Measurements from ENCODE around the gene NPAS3. TPM values are rescaled to one million over a fixed set of nuclear protein-coding genes. Genes with fewer than 3 reads are reported as not detected.

The NPAS3 gene
- total RNA-seq, 1 donor from 2014 or later: 0.05 TPM

GRCh38 chr14:33661101-33661500 is 722.4 kb downstream of the NPAS3 start:
- intact Hi-C loops (cut with micrococcal nuclease): no loop called here

DNA sequence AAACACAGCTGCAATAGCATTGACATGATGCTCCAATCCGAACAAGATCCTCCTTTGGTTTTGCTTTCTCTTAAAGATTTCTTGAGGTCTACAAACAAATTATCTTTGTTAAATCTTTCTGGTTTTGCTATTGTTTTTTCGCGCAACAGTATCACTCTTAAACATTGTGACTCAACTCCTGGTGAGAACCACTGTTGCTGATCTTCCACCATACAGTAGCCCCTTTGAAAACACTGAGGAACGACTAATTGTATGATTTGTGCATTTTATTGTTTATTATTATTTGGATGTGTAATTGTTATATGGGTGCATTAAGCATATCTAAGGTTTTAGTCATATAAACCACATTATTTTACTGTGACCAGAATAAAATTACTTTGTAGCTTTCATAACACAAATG is 729.4 kb downstream of the NPAS3 start:
- intact Hi-C loops (cut with micrococcal nuclease): no loop called here

DNA sequence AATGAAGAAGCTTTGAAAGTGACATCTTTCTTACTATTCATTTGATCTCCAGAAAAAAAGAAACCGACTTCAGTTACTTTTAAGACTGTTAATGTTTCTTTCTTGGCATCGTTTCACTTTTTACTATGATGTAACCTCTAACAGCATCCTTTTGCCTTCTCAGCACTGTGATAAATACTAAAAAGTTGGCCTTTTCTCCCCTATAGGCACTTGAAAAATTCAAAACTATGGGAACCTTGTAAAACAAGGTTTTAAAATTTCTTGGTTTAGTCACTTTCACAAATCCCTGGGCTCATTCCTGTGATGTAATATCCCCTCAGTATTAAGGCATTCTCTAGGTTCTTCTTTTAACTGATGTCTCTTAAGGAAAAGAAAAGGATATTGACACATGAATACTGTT is 730.4 kb downstream of the NPAS3 start:
- intact Hi-C loops (cut with micrococcal nuclease): no loop called here

DNA sequence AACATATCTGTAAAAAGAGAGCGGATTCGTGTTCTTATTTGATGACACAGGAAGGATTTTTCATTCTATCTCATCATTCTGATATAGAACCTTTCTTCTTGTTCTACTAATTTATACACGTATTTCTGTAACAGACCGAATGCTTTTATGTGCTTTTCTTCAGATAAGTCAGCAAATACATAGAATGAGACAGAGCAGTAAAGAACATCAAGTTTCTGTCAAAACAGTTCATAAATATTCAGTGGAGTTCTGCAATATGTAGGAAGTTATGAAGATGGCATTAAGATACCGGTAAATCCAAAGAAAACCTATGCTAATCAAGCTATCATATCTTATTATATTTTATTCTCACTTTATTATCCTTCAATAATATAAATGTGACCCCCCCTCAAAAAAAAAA is 731.6 kb downstream of the NPAS3 start:
- intact Hi-C loops (cut with micrococcal nuclease): no loop called here

- intact Hi-C loops (cut with micrococcal nuclease): no loop called here
Observed at GRCh38 chr14:33671556-33671955, 732.9 kb downstream of the NPAS3 start.

GRCh38 chr14:33674927-33675326 is 736.2 kb downstream of the NPAS3 start:
- intact Hi-C loops (cut with micrococcal nuclease): no loop called here

- intact Hi-C loops (cut with micrococcal nuclease): no loop called here
Observed at GRCh38 chr14:33675415-33676130, 736.9 kb downstream of the NPAS3 start.

- intact Hi-C loops (cut with micrococcal nuclease): no loop called here
Observed at GRCh38 chr14:33676135-33676566, 737.5 kb downstream of the NPAS3 start.

- intact Hi-C loops (cut with micrococcal nuclease): no loop called here
Observed at GRCh38 chr14:33676891-33677290, 738.2 kb downstream of the NPAS3 start.

- intact Hi-C loops (cut with micrococcal nuclease): no loop called here
Observed at GRCh38 chr14:33678005-33678404, 739.3 kb downstream of the NPAS3 start.

DNA sequence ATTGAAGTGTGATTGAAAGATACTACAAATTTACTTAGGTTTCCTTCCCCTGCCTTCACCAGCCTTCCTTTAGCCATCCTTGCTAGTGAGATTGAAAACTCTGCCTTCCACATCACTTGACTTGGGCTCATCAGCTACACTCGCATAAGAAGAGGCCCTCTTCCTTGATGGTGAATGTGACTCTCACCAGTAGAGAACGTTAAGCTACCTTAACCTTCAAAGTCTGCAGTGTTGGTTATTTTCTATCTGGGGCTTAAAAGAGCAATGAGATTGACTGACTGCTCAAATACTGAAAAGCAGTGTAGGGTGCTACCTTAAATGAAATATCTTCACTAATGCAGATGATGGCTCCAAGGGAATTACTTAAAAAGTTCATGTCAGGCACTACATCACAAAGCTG is 740.3 kb downstream of the NPAS3 start:
- intact Hi-C loops (cut with micrococcal nuclease): no loop called here

DNA sequence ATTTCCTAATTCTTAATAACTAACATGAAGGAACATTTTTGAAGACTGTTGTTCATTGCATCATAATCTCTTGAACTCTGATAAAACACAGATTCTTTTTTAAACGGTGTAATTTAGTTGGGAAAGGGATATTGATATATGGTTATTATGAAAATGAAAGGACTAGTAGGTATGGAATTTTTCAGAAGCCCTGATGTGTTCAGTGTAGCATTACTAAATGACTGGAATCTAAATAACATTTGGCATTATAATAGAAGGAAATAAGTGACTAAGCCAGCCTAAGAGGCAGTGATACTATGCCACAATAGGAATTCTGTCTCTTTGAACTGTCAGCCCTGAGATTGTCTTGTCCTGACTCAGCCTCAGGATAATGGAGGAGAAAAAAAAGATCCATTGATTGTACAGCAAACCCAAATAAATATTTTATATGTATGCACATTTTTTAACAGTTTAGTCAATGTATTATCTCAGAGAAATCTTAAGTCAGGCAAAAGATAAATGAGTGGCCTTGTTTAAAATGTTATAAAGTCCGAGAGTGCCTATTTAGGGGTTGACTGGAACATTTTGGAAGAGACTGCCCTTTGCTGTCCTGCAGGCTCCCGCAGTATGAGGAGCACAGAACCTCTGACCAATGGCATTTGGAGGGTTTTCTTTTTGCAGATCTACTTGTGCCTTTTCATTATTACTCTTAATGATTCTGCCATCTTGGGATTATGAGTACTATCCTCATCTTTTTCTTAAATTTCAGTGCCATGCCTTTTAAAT is 741.0 kb downstream of the NPAS3 start:
- intact Hi-C loops (cut with micrococcal nuclease): no loop called here

GRCh38 chr14:33680873-33681272 is 742.2 kb downstream of the NPAS3 start:
- intact Hi-C loops (cut with micrococcal nuclease): no loop called here

DNA sequence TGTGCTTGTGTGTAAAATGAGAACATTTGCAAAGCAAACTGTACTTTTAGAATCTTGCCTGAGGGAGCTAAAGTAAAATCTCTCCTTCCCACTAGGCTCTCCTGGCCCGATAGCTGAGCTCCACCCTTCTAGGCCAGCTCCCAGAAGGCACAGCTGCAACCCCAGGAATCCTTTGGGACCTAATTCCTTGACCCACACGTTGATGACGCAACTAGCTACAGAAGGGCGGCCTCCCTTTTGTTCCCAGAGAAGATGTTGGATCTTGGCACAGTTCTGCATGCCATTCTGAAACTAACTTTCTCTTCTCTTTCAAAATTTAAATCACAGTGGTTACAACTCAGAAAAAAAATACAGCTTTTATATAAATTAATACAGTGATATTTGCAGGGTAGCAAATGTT is 744.1 kb downstream of the NPAS3 start:
- intact Hi-C loops (cut with micrococcal nuclease): no loop called here

DNA sequence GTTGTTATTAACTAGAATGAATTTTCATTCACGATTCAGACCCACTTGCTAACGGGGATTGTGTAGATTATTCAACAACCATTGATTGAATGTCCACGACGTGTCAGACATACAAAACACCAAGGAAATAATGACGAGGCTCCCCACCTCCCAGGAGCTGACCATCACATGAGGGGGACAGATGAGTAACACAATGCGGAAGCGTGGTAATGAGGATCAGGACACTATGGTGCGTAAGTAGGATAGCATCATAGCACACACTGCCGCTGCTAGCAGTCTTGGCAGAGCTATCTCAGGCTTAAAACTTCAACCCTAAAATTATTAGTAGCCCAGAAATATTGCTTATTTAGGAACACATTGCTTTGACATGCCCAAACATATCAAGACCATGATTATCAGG is 746.3 kb downstream of the NPAS3 start:
- intact Hi-C loops (cut with micrococcal nuclease): no loop called here

DNA sequence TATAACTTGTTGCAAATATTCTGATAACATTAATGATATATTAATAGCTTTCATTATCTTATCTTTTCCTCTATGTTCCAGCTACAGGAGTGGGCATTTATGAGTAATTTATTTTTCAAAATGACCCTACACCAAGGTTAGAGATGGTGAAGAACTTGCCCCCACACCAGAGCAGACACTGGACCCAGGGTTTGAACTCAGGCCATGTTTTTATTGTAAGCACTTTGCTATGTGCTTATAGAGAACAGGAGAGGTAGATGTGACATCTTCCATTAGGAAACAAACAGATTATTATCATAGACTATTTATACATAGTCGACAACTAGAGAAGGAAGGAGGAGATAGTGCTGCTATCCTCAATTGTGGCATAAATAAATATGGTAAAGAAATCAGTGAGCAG is 747.0 kb downstream of the NPAS3 start:
- intact Hi-C loops (cut with micrococcal nuclease): no loop called here

DNA sequence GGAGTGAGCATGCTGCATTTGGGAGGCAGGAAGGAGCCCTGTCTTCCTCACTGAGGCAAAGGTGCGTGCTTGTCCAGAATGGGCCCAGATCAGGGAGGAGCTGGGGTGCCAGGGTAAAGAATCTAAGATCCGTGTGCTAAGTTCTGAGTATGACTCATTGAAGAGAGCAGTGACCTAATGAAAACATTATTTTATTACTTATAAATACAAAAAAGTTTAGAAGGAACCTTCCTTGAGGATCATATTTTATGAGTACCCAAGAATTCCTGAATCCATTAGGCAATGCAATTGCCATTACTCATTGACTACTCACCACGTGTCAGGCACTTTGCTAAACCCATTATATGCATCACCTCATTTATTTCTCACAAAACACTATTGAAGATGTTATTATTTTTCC is 747.5 kb downstream of the NPAS3 start:
- intact Hi-C loops (cut with micrococcal nuclease): no loop called here

GRCh38 chr14:33686856-33687255 is 748.2 kb downstream of the NPAS3 start:
- intact Hi-C loops (cut with micrococcal nuclease): no loop called here

- intact Hi-C loops (cut with micrococcal nuclease): no loop called here
Observed at GRCh38 chr14:33689680-33690079, 751.0 kb downstream of the NPAS3 start.

DNA sequence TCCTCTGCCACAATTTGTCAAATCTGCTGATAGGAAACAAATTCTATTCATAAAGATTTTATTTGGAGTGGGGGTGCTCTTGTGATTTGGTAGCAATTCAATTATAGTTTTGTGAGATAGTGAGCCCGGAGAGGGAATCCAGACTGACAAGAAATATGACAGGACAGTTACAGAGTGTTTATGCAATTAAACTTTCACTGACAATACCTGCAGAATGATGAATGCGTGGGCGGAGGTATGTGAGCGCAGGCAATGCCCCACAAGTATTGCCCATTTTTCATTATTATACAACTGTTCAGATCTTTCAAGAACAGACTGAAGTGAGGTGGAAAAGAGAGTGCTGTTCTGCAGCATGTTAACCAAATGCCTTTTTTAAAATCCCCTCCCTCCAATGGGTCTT is 753.2 kb downstream of the NPAS3 start:
- intact Hi-C loops (cut with micrococcal nuclease): no loop called here

GRCh38 chr14:33692762-33693161 is 754.1 kb downstream of the NPAS3 start:
- intact Hi-C loops (cut with micrococcal nuclease): no loop called here

DNA sequence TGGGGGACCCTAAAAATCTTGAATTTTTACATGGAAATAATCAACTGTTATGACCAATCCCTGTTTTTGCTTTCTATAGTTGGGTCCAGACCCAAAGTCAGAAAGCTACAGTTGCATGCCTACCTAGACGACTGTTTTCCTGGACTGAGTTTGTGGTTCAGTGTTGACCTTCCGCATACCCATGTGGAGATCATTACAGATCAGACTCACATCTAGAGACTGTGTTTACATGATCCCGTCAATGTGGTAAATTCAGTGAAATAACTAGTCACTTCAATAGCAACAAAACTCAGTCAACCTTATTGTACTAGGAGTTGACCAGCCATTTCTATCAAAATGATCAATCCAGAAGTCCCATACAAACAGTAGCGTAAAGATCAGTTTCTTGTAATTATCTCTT is 754.6 kb downstream of the NPAS3 start:
- intact Hi-C loops (cut with micrococcal nuclease): no loop called here

DNA sequence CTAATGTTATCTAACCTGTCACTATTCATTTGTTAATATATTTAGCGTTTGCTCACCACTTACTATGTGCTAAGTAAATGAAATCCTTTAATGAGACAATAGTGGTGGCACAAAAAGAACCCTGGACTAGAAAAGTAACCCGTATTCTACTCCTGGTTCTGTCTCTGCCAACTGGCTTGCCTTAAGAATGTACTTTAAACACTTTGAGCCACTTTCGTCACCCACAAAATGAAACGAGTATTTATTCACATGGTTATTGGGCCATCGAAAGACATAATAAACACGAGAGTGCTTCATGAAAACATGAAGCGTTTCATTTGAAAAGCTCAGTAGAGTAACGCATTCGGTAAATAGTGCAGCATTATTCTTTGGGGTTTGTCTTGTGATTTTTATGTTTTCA is 757.5 kb downstream of the NPAS3 start:
- intact Hi-C loops (cut with micrococcal nuclease): no loop called here
